Measurements from ENCODE around the gene MSL1. TPM values are rescaled to one million over a fixed set of nuclear protein-coding genes. Genes with fewer than 3 reads are reported as not detected.
A peak's percentile ranks its signal among the peaks of the same experiment; 100 is the strongest.

MSL1 gene
- polyA plus RNA-seq, 2 donors: 42.1 to 59.5 TPM

GRCh38 chr17:40179923-40180659, 58.3 kb downstream of the MSL1 start:
- Histone ChIP-seq H3K36me3 (ENCODE audit: control insufficient read depth in 2 of 2, insufficient read depth in 2 of 2, low read length in 1 of 2) (peaks cover 0 to 7% of the 10 kb centered on the region in 2 donors), H3K4me1 (ENCODE audit: control insufficient read depth in 2 of 2, insufficient read depth in 2 of 2, low read length in 1 of 2) (peaks cover 3 to 12% of the 10 kb centered on the region in 2 donors), H3K27me3 (ENCODE audit: control insufficient read depth in 1 of 2, insufficient read depth in 2 of 2, low read length in 2 of 2) (no peaks in the 10 kb centered on the region), H3K9me3 (ENCODE audit: control insufficient read depth in 2 of 2, insufficient read depth in 1 of 2, low read depth in 1 of 2, low read length in 1 of 2) (no peaks in the 10 kb centered on the region), H3K4me3 (ENCODE audit: low read depth in 1 of 2, low read length in 2 of 2) (peak overlapping the region; percentile 14 to 85), H3K27ac (ENCODE audit: low read depth in 2 of 2, low read length in 1 of 2) (peak overlapping the region; percentile 97 to 100)
- WGBS, 2 donors: 44 to 62% methylated on average over 6 of the region's 6 CpGs

GRCh38 chr17:40180694-40181093, 58.9 kb downstream of the MSL1 start:
- Histone ChIP-seq H3K27ac (ENCODE audit: low read depth in 2 of 2, low read length in 1 of 2) (peak overlapping the region; percentile 97 to 100), H3K9me3 (ENCODE audit: control insufficient read depth in 2 of 2, insufficient read depth in 1 of 2, low read depth in 1 of 2, low read length in 1 of 2) (no peaks in the 10 kb centered on the region), H3K27me3 (ENCODE audit: control insufficient read depth in 1 of 2, insufficient read depth in 2 of 2, low read length in 2 of 2) (no peaks in the 10 kb centered on the region), H3K4me1 (ENCODE audit: control insufficient read depth in 2 of 2, insufficient read depth in 2 of 2, low read length in 1 of 2) (peaks cover 3 to 14% of the 10 kb centered on the region in 2 donors), H3K4me3 (ENCODE audit: low read depth in 1 of 2, low read length in 2 of 2) (peak overlapping the region; percentile 14 to 85), H3K36me3 (ENCODE audit: control insufficient read depth in 2 of 2, insufficient read depth in 2 of 2, low read length in 1 of 2) (peaks cover 0 to 7% of the 10 kb centered on the region in 2 donors)
- 27 to 30% methylated on average over 5 of the region's 5 CpGs for WGBS, 2 donors

- H3K36me3 ChIP-seq (ENCODE audit: control insufficient read depth in 2 of 2, insufficient read depth in 2 of 2, low read length in 1 of 2): peaks cover 0 to 5% of the 10 kb centered on the region in 2 donors
- H3K27ac ChIP-seq (ENCODE audit: low read depth in 2 of 2, low read length in 1 of 2): peak overlapping the region; percentile 74 to 100
- no peaks in the 10 kb centered on the region for H3K9me3 ChIP-seq (ENCODE audit: control insufficient read depth in 2 of 2, insufficient read depth in 1 of 2, low read depth in 1 of 2, low read length in 1 of 2)
- H3K27me3 ChIP-seq (ENCODE audit: control insufficient read depth in 1 of 2, insufficient read depth in 2 of 2, low read length in 2 of 2): no peaks in the 10 kb centered on the region
- H3K4me1 ChIP-seq (ENCODE audit: control insufficient read depth in 2 of 2, insufficient read depth in 2 of 2, low read length in 1 of 2): peaks cover 3 to 14% of the 10 kb centered on the region in 2 donors
- H3K4me3 ChIP-seq (ENCODE audit: low read depth in 1 of 2, low read length in 2 of 2): peak overlapping the region in 1 of 2 donors; percentile 12
- 45 to 63% methylated on average over 8 of the region's 8 CpGs for WGBS, 2 donors
These were observed 59.4 kb downstream of the MSL1 start for GRCh38 chr17:40181205-40181604.

GRCh38 chr17:40182606-40183005, 60.8 kb downstream of the MSL1 start:
- Histone ChIP-seq H3K27me3 (ENCODE audit: control insufficient read depth in 1 of 2, insufficient read depth in 2 of 2, low read length in 2 of 2) (no peaks in the 10 kb centered on the region), H3K4me1 (ENCODE audit: control insufficient read depth in 2 of 2, insufficient read depth in 2 of 2, low read length in 1 of 2) (peaks cover 3 to 10% of the 10 kb centered on the region in 2 donors), H3K4me3 (ENCODE audit: low read depth in 1 of 2, low read length in 2 of 2) (no peak overlapping the region), H3K9me3 (ENCODE audit: control insufficient read depth in 2 of 2, insufficient read depth in 1 of 2, low read depth in 1 of 2, low read length in 1 of 2) (no peaks in the 10 kb centered on the region), H3K27ac (ENCODE audit: low read depth in 2 of 2, low read length in 1 of 2) (peak overlapping the region in 1 of 2 donors; percentile 27), H3K36me3 (ENCODE audit: control insufficient read depth in 2 of 2, insufficient read depth in 2 of 2, low read length in 1 of 2) (peaks cover 0 to 8% of the 10 kb centered on the region in 2 donors)
- WGBS, 2 donors: 82 to 85% methylated on average over 6 of the region's 6 CpGs

Other genes with a start within 250 kb of the MSL1 start
- 1 to 10 TPM; 3.1 to 7.7 TPM for gene GSDMB, start 203.3 kb upstream of the MSL1 start, polyA plus RNA-seq
- 10 to 100 TPM; 21.8 to 23.0 TPM for gene ORMDL3, start 194.4 kb upstream of the MSL1 start, polyA plus RNA-seq
- not detected for gene LRRC3C, start 194.2 kb upstream of the MSL1 start, polyA plus RNA-seq
- under 1 TPM; 0.59 to 0.98 TPM for gene GSDMA, start 159.0 kb upstream of the MSL1 start, polyA plus RNA-seq
- 10 to 100 TPM; 48.9 to 79.6 TPM for gene PSMD3, start 141.2 kb upstream of the MSL1 start, polyA plus RNA-seq
- gene CSF3, start 106.5 kb upstream of the MSL1 start, polyA plus RNA-seq: under 1 TPM; 0.26 to 0.29 TPM
- 10 to 100 TPM; 37.7 to 43.7 TPM for gene MED24, start 67.6 kb upstream of the MSL1 start, polyA plus RNA-seq
- gene THRA, start 59.0 kb upstream of the MSL1 start, polyA plus RNA-seq: 10 to 100 TPM; 10.5 to 11.0 TPM
- 10 to 100 TPM; 23.6 to 24.6 TPM for gene NR1D1, start 21.4 kb upstream of the MSL1 start, polyA plus RNA-seq
- gene CASC3, start 18.6 kb downstream of the MSL1 start, polyA plus RNA-seq: 10 to 100 TPM; 24.3 to 24.6 TPM
- 100 to 1,000 TPM; 109 to 282 TPM for gene RAPGEFL1, start 55.5 kb downstream of the MSL1 start, polyA plus RNA-seq
- gene WIPF2, start 97.3 kb downstream of the MSL1 start, polyA plus RNA-seq: 10 to 100 TPM in 1 of 2 donors, 1 to 10 TPM in 1; 9.1 to 15.3 TPM
- 1 to 10 TPM; 5.1 to 7.5 TPM for gene CDC6, start 165.9 kb downstream of the MSL1 start, polyA plus RNA-seq
- 1 to 10 TPM; 5.2 to 6.6 TPM for gene RARA, start 187.2 kb downstream of the MSL1 start, polyA plus RNA-seq
- 1 to 10 TPM in 1 of 2 donors, under 1 TPM in 1; 0.68 to 1.0 TPM for gene GJD3, start 242.8 kb downstream of the MSL1 start, polyA plus RNA-seq